HG02970 (cell line): ENCODE data around the gene AKAP13.
"Not testable (repeated sequence)": the region's sequence is repeated elsewhere in the genome, so short reads cannot be mapped to it uniquely, and the experiment has no call there.

Source experiments
- ATAC-seq: cut with Tn5 transposase; IDR thresholded peaks from one replicate; pipeline ENCODE4 v1.9.1; 2021; ENCODE audit warnings: mild to moderate bottlenecking, moderate library complexity, moderate number of reproducible peaks; ENCODE audit not compliant: unreplicated experiment, low FRiP score

Gene AKAP13

DNA sequence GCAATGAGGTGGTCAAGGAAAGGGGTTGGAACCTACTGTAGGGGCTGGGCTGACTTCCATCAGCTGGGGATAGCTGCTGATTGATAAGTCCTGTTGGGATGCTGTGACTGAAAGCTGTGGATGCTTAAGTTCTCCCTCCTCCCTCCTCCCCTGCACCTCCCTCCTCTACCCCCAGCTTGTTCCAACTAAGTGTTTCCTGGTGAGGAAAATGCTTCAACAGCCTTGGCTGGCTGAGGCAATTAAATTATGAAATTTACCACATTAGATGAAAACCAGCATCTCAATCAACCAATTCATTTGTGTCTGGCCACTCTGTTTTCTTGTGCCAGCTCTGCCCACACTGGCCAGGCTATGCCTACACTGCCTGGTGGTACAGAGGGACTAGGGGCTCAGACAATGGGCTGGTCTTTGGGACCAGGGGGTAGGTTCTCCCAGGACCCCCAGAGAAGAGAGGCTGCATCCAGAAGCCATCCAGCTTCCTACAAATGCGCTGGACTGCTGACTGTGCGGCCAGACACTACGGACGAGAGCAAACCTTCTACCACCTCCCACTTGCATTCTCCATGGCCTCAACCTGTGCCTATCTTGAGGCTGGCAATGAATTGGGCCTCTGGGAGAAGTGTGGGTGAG is 411.8 kb downstream of the AKAP13 start:
- no peak for ATAC-seq

DNA sequence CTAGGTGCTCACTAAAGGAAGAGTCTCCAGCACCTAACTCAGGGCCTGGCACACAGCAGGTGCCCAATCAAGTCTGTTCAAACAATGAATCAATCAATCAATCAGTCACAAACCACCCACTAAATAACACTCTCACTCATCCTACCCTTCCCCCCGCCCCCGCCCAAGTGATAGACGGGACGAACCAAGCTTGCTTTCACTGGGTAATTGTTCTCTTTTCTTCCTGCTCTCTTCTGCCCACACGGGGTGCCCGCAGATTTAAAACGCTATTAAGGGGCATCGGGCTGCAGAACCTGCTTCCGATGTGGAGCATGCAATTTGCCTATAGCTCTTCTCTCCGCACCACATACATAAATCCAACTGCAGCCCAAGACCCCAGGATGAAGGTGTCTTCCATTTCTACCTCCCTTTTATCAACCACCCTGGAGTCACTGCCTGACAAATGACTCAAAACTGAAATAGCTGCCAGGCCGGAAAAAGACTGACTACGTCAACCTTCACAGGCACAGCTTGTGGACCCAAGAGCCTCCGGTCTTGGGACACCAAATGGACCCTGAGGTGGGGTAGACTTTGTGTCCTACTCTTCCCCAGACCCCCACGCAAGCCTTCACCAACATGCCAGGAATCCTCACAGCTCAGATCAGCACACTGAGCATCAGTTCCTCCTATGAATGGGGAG is 412.6 kb downstream of the AKAP13 start:
- no peak for ATAC-seq

- peak; percentile 30 for ATAC-seq
These were observed 413.5 kb downstream of the AKAP13 start for GRCh38 chr15:85793641-85794597.

DNA sequence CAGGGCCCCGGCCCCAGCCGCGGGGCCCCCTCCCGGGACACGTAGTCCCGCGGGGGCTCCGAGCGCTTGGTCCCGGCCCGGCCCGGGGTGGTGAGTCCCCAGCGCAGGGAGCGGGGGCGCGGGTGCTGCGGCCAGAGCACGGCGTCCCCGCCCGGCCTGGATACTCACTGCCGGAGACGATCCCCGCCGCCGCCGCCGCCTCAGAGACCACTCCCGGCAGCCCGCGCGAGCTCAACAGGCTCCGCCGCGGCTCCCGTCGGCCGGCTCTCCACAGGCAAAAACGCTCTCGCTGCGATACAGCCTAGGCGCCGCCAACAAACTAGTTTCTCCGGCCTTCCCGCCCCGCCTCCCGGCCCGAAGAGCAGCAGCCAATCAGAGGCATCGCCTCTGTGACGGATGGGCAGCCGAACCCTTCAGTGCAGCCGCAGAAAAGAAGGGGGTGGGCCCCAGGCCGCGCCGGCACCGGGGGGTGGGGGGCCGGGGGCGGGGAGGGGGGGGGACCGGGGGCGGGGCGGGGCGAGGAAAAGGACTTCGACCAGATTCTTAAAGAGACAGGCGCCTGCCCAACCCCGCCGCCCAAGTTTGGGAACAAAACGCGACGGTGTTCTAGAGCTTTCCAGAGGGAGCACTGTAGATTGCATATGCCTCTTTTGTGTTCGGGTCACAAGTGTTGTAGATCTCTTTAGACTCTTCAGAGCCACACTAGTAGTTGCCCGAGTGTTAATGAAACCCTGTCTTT is 414.4 kb downstream of the AKAP13 start, which contains the start of gene KLHL25:
KLHL25 (minus strand) TSS at position 328 of the 739 bp plus-strand sequence. CDS start 25,115 bp downstream, outside the sequence.
- ATAC-seq, result peak; percentile 97

GRCh38 chr15:85795337-85796305 is 415.2 kb downstream of the AKAP13 start:
- ATAC-seq, result no peak

DNA sequence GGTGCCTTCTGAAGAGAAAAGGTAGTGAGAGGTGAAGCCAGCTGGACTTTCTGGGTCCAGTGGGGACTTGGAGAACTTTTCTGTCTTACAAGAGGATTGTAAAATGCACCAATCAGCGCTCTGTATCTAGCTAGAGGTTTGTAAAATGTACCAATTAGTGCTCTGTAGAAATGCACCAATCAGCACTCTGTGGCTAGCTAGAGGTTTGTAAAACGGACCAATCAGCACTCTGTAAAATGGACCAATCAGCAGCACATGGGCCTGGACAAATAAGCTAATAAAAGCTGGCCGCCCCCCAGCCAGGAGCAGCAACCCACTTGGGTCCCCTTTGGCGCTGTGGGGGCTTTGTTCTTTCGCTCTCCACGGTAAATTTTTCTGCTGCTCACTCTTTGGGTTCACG is 416.0 kb downstream of the AKAP13 start:
- ATAC-seq, result not testable (repeated sequence)
